ENCODE measurements around the gene LMNTD2. TPM values are rescaled to one million over a fixed set of nuclear protein-coding genes. Genes with fewer than 3 reads are reported as not detected.

Gene LMNTD2
- total and polyA plus RNA-seq, 2 of the 13 experiments (the other 11 are each of a cell fraction or from before 2014, with no cell fraction given) = 1.1 to 3.1 TPM

DNA sequence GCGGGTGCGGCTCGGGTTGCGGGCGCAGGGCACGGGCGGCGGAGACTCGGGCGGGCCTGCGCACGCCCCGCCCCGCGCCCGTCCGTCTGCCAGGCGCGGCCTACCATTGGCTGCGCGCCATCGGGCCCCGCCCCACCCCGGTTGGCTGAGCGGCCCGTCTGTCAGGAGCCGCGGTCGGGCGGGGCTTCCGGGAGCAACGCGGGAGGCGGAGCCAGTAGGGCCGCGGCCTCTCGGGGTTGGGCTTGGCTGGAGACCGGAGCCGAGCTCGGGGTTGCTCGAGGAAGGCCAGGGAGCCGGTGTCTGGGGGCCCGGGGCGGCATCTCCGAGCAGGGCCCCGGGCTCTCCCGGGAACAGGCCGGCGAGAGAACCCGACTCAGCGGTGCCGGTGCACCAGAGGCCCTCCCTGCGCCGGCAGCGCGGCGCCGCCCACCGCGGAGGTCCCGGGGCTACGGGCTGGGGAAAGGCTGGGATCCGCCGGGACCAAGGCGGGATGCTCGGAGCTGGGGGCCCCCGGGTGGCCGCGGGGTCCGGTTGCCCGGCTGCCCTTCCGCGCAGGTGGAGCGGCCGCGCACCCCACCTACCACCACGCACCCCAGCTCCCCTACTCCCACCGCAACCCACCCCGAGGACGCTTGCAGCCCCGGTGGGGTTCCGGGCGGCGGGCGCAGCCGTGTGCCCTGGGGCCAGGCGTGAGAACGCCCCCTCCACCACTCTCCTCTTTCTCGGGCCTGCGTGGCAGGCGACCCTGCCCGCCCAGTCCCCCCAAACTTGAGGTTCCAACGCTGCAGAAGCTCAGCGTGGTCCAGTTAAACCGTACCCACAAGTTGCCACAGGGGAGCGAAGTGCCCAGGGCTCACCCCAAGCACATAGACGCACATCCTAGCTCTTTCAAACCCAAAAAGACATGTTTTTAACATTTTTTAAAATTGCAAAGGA, 24.8 kb downstream of the LMNTD2 start, which contains the start of gene HRAS (continued):
- TF ChIP-seq GFI1 (CRISPR knock-in tag; IDR thresholded peaks at IDR 0.05; ENCODE audit: borderline replicate concordance) (no peak), ZNF44 (CRISPR knock-in tag; IDR thresholded peaks at IDR 0.05) (no peak), NR2F6 (IDR thresholded peaks at IDR 0.05) (no peak), NR2F6 (CRISPR knock-in tag; IDR thresholded peaks at IDR 0.05) (peak; percentile 32; the same call in 1 of the 2 replicates), ZKSCAN1 (IDR thresholded peaks at IDR 0.05; ENCODE audit: low read length) (no peak), ZNF670 (CRISPR knock-in tag; IDR thresholded peaks at IDR 0.05; ENCODE audit: borderline replicate concordance) (no peak), FOXC1 (CRISPR knock-in tag; IDR thresholded peaks at IDR 0.05; ENCODE audit: borderline replicate concordance) (no peak; the same call in 1 of the 2 replicates), CHCHD3 (CRISPR knock-in tag; IDR thresholded peaks at IDR 0.05) (no peak), ZNF672 (CRISPR knock-in tag; IDR thresholded peaks at IDR 0.05) (no peak), GTF3A (CRISPR knock-in tag; conservative IDR thresholded peaks at IDR 0.05) (0 out of 2 replicates have a peak, but pooled peaks have one; percentile 17), RBM39 (IDR thresholded peaks at IDR 0.05; ENCODE audit: low read depth, low read length, poor library complexity, severe bottlenecking) (no peak), ZNF446 (CRISPR knock-in tag; IDR thresholded peaks at IDR 0.05) (peak; percentile 65), ZFP36L2 (CRISPR knock-in tag; IDR thresholded peaks at IDR 0.05) (no peak)
- TF ChIP-seq, protein P1, sequence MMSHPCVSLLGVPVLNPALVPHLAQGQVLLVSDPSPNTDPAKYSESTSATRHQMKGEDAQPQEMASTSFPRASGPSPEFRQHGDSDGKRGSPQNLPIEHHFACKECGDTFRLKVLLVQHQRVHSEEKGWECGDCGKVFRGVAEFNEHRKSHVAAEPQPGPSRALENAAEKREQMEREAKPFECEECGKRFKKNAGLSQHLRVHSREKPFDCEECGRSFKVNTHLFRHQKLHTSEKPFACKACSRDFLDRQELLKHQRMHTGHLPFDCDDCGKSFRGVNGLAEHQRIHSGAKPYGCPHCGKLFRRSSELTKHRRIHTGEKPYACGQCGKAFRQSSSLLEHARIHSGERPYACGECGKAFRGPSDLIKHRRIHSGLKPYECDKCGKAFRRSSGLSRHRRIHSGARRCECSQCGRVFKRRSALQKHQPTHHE (CRISPR knock-in tag; IDR thresholded peaks at IDR 0.05; ENCODE audit: borderline replicate concordance) = no peak
- TF ChIP-seq, protein P2, sequence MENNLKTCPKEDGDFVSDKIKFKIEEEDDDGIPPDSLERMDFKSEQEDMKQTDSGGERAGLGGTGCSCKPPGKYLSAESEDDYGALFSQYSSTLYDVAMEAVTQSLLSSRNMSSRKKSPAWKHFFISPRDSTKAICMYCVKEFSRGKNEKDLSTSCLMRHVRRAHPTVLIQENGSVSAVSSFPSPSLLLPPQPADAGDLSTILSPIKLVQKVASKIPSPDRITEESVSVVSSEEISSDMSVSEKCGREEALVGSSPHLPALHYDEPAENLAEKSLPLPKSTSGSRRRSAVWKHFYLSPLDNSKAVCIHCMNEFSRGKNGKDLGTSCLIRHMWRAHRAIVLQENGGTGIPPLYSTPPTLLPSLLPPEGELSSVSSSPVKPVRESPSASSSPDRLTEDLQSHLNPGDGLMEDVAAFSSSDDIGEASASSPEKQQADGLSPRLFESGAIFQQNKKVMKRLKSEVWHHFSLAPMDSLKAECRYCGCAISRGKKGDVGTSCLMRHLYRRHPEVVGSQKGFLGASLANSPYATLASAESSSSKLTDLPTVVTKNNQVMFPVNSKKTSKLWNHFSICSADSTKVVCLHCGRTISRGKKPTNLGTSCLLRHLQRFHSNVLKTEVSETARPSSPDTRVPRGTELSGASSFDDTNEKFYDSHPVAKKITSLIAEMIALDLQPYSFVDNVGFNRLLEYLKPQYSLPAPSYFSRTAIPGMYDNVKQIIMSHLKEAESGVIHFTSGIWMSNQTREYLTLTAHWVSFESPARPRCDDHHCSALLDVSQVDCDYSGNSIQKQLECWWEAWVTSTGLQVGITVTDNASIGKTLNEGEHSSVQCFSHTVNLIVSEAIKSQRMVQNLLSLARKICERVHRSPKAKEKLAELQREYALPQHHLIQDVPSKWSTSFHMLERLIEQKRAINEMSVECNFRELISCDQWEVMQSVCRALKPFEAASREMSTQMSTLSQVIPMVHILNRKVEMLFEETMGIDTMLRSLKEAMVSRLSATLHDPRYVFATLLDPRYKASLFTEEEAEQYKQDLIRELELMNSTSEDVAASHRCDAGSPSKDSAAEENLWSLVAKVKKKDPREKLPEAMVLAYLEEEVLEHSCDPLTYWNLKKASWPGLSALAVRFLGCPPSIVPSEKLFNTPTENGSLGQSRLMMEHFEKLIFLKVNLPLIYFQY (CRISPR knock-in tag; IDR thresholded peaks at IDR 0.05; ENCODE audit: borderline replicate concordance) = peak; percentile 52; the same call in 1 of the 2 replicates
- TF ChIP-seq, protein P3, sequence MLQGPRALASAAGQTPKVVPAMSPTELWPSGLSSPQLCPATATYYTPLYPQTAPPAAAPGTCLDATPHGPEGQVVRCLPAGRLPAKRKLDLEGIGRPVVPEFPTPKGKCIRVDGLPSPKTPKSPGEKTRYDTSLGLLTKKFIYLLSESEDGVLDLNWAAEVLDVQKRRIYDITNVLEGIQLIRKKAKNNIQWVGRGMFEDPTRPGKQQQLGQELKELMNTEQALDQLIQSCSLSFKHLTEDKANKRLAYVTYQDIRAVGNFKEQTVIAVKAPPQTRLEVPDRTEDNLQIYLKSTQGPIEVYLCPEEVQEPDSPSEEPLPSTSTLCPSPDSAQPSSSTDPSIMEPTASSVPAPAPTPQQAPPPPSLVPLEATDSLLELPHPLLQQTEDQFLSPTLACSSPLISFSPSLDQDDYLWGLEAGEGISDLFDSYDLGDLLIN (CRISPR knock-in tag; IDR thresholded peaks at IDR 0.05; ENCODE audit: borderline replicate concordance) = no peak
- TF ChIP-seq, protein P4, sequence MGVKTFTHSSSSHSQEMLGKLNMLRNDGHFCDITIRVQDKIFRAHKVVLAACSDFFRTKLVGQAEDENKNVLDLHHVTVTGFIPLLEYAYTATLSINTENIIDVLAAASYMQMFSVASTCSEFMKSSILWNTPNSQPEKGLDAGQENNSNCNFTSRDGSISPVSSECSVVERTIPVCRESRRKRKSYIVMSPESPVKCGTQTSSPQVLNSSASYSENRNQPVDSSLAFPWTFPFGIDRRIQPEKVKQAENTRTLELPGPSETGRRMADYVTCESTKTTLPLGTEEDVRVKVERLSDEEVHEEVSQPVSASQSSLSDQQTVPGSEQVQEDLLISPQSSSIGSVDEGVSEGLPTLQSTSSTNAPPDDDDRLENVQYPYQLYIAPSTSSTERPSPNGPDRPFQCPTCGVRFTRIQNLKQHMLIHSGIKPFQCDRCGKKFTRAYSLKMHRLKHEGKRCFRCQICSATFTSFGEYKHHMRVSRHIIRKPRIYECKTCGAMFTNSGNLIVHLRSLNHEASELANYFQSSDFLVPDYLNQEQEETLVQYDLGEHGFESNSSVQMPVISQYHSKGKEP (CRISPR knock-in tag; IDR thresholded peaks at IDR 0.05) = no peak
- TF ChIP-seq, protein P5, sequence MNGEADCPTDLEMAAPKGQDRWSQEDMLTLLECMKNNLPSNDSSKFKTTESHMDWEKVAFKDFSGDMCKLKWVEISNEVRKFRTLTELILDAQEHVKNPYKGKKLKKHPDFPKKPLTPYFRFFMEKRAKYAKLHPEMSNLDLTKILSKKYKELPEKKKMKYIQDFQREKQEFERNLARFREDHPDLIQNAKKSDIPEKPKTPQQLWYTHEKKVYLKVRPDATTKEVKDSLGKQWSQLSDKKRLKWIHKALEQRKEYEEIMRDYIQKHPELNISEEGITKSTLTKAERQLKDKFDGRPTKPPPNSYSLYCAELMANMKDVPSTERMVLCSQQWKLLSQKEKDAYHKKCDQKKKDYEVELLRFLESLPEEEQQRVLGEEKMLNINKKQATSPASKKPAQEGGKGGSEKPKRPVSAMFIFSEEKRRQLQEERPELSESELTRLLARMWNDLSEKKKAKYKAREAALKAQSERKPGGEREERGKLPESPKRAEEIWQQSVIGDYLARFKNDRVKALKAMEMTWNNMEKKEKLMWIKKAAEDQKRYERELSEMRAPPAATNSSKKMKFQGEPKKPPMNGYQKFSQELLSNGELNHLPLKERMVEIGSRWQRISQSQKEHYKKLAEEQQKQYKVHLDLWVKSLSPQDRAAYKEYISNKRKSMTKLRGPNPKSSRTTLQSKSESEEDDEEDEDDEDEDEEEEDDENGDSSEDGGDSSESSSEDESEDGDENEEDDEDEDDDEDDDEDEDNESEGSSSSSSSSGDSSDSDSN (CRISPR knock-in tag; IDR thresholded peaks at IDR 0.05) = peak; percentile 86

All from HepG2 (cell line).